ENCODE data around the gene TMEM39B. TPM values are rescaled to one million over a fixed set of nuclear protein-coding genes. Genes with fewer than 3 reads are reported as not detected.
A peak's percentile ranks its signal among the peaks of the same experiment; 100 is the strongest.
"Not testable (repeated sequence)": the region's sequence is repeated elsewhere in the genome, so short reads cannot be mapped to it uniquely, and the experiment has no call there.

Gene TMEM39B
- total and polyA plus RNA-seq, 10 donors = 6.4 to 18.6 (median 12.0) TPM

DNA sequence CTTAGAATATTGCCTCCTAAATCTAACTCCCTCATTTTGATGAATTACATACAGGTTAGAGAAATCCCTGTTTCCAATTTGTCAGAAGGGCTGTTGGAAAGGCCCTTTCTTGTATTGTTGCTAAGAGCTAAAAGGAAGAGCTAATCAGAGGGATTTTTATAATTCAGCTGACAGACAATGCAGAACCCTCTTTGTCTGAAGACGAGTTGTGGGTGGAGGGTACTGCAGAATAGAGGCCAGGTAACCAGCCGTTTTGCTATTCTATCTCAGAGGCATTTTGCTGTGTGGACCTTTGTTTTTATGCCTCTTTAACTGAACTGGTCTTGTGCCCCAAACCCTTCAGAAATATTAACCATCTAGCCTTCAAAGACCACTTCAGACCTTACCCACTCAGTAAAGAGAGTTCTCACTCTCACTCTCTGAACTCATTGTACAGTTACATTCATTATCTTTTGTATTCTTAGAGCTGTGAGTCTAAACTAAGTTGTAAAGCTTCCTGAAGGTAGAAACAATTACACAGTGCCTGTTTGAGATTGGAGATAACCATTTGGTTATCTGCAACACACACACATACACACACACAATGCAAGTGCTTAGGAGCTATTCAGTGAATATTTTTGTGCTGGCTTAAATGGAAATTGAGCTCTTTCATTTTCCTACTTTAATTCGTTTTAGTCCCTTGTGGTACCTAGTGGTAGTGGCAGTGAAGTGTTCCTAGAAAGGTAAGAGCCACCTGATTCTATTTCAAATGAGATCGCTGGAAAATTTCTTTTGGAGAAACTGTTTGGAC lies 54.9 kb downstream of the TMEM39B start:
- 76 to 85% (median 79%) methylated on average over 4 of the region's 4 CpGs for WGBS, 5 donors
- peaks cover 6 to 74% (median 39%) of the 10 kb centered on the region in 6 donors for H3K4me1 ChIP-seq
- H3K36me3 ChIP-seq = peaks cover 0 to 25% (median 0%) of the 10 kb centered on the region in 6 donors
- TF ChIP-seq POLR2AphosphoS5 (IDR thresholded peaks at IDR 0.05) (no peak), POLR2A (IDR thresholded peaks at IDR 0.05) (no peak)
- TF ChIP-seq, protein P1, sequence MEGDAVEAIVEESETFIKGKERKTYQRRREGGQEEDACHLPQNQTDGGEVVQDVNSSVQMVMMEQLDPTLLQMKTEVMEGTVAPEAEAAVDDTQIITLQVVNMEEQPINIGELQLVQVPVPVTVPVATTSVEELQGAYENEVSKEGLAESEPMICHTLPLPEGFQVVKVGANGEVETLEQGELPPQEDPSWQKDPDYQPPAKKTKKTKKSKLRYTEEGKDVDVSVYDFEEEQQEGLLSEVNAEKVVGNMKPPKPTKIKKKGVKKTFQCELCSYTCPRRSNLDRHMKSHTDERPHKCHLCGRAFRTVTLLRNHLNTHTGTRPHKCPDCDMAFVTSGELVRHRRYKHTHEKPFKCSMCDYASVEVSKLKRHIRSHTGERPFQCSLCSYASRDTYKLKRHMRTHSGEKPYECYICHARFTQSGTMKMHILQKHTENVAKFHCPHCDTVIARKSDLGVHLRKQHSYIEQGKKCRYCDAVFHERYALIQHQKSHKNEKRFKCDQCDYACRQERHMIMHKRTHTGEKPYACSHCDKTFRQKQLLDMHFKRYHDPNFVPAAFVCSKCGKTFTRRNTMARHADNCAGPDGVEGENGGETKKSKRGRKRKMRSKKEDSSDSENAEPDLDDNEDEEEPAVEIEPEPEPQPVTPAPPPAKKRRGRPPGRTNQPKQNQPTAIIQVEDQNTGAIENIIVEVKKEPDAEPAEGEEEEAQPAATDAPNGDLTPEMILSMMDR (IDR thresholded peaks at IDR 0.05 in 8 of 11, conservative IDR thresholded peaks at IDR 0.05 in 3 of 11) = no peak
- H3K9me3 ChIP-seq = no peaks in the 10 kb centered on the region
- no peak overlapping the region for H3K4me3 ChIP-seq
- H3K27me3 ChIP-seq (replicated peaks in 1 of 7) = no peaks in the 10 kb centered on the region
- peak overlapping the region in 1 of 8 donors; percentile 19 for H3K27ac ChIP-seq
- intact Hi-C loops (cut with DNase I; ENCODE audit: low total_unique reads) = no loop called here
- no peak for DNase-seq

DNA sequence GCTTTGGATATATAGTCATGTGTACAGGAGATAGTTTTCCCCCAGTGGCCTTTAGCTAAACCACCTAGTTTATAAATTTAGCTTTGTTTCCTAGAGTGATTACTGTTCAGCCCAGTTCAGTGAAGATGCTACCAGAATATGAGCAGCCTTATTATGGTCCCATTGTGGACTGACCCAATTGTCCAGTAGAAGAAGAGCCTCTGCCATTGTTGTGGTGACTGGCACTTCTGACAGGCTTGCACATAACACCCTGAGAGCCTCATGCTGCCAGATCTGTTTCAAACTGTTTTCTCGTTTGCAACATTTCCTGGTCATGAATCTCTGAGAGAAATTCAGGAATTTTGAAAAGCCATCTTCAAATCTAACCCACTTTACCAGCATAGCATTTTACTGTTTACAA lies 55.7 kb downstream of the TMEM39B start:
- no peak for DNase-seq
- Histone ChIP-seq H3K4me1 (peaks cover 6 to 74% (median 34%) of the 10 kb centered on the region in 6 donors), H3K4me3 (no peak overlapping the region), H3K27ac (peak overlapping the region in 1 of 8 donors; percentile 36), H3K27me3 (replicated peaks in 1 of 7) (no peaks in the 10 kb centered on the region), H3K9me3 (no peaks in the 10 kb centered on the region), H3K36me3 (peaks cover 0 to 29% (median 0%) of the 10 kb centered on the region in 6 donors)
- intact Hi-C loops (cut with DNase I; ENCODE audit: low total_unique reads) = no loop called here
- 27 to 44% (median 37%) methylated on average over 1 of the region's 1 CpG for WGBS, 5 donors
- TF ChIP-seq POLR2AphosphoS5 (IDR thresholded peaks at IDR 0.05) (no peak), POLR2A (IDR thresholded peaks at IDR 0.05) (no peak)
- TF ChIP-seq, protein P1 (IDR thresholded peaks at IDR 0.05 in 8 of 11, conservative IDR thresholded peaks at IDR 0.05 in 3 of 11) = no peak

DNA sequence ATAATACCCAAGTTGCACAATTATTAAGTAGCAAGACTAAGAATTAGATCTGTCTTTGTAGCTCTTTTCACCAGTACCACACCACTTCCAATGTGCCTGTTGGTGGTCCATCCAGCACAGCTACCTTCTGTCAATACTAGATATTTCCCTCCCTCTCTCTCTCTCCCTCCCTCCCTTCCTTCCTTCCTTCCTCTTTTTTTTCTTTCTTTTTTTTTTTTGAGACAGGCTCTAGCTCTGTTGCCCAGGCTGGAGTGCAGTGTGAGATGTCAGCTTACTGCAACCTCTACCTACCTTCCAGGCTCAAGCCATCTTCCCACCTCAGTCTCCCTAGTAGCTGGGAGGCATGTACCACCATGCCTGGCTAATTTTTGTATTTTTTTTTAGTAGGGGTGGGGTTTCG lies 56.2 kb downstream of the TMEM39B start:
- 77 to 96% (median 89%) methylated on average over 1 of the region's 1 CpG for WGBS, 5 donors
- Histone ChIP-seq H3K4me1 (peaks cover 6 to 72% (median 33%) of the 10 kb centered on the region in 6 donors), H3K27me3 (replicated peaks in 1 of 7) (no peaks in the 10 kb centered on the region), H3K4me3 (no peak overlapping the region), H3K27ac (peak overlapping the region in 2 of 8 donors; percentile 5 to 36), H3K36me3 (peaks cover 0 to 33% (median 0%) of the 10 kb centered on the region in 6 donors), H3K9me3 (no peaks in the 10 kb centered on the region)
- intact Hi-C loops (cut with DNase I; ENCODE audit: low total_unique reads) = no loop called here
- no peak for DNase-seq
- TF ChIP-seq POLR2AphosphoS5 (IDR thresholded peaks at IDR 0.05) (no peak), POLR2A (IDR thresholded peaks at IDR 0.05) (no peak)
- TF ChIP-seq, protein P1 (IDR thresholded peaks at IDR 0.05 in 8 of 11, conservative IDR thresholded peaks at IDR 0.05 in 3 of 11) = no peak

DNA sequence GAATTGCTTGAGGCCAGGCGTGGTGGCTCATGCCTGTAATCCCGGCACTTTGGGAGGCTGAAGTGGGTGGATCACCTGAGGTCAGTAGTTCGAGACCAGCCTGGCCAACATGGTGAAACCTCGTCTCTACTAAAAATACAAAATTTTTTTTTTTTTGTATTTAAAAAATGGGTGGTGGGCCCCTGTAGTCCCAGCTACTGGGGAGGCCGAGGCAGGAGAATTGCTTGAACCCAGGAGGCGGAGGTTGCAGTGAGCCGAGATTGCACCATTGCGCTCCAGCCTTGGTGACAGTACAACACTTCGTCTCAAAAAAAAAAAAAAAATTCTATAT lies 61.2 kb downstream of the TMEM39B start:
- Histone ChIP-seq H3K4me1 (peaks cover 5 to 40% (median 14%) of the 10 kb centered on the region in 6 donors), H3K36me3 (peaks cover 0 to 42% (median 3%) of the 10 kb centered on the region in 6 donors)
- H3K9me3 ChIP-seq; H3K27ac ChIP-seq; H3K27me3 ChIP-seq (replicated peaks in 1 of 7); intact Hi-C loops (cut with DNase I; ENCODE audit: low total_unique reads); DNase-seq; H3K4me3 ChIP-seq: not testable (repeated sequence)
- WGBS, 5 donors = 92 to 97% (median 96%) methylated on average over 9 of the region's 9 CpGs

All from spleen (tissue), 11 donors.